NAMALWA (cell line): ENCODE results near the gene APPBP2.
"Not testable (repeated sequence)": the region's sequence is repeated elsewhere in the genome, so short reads cannot be mapped to it uniquely, and the experiment has no call there.

ENCODE experiments used
- DNase-seq: peaks from one replicate; pipeline ENCODE4 v3.0.0-alpha.2; 2015; ENCODE audit warnings: low spot score

The APPBP2 gene

GRCh38 chr17:60495260-60495659, 30.8 kb downstream of the APPBP2 start:
- no peak for DNase-seq

GRCh38 chr17:60493847-60494321, 32.2 kb downstream of the APPBP2 start:
- DNase-seq = no peak

GRCh38 chr17:60491771-60492170, 34.3 kb downstream of the APPBP2 start:
- DNase-seq = no peak

- not testable (repeated sequence) for DNase-seq
Measured at GRCh38 chr17:60490594-60490993, 35.4 kb downstream of the APPBP2 start.

- no peak for DNase-seq
Measured at GRCh38 chr17:60481604-60482003, 44.4 kb downstream of the APPBP2 start.

GRCh38 chr17:60473788-60474187, 52.3 kb downstream of the APPBP2 start:
- no peak for DNase-seq

GRCh38 chr17:60472449-60472848, 53.6 kb downstream of the APPBP2 start:
- no peak for DNase-seq

- DNase-seq = no peak
Measured at GRCh38 chr17:60471451-60471850, 54.6 kb downstream of the APPBP2 start.

- no peak for DNase-seq
Measured at GRCh38 chr17:60468371-60468770, 57.7 kb downstream of the APPBP2 start.

GRCh38 chr17:60464343-60464742, 61.7 kb downstream of the APPBP2 start:
- no peak for DNase-seq

GRCh38 chr17:60463157-60463835, 62.7 kb downstream of the APPBP2 start:
- no peak for DNase-seq

- no peak for DNase-seq
Measured at GRCh38 chr17:60461584-60461983, 64.5 kb downstream of the APPBP2 start.

- no peak for DNase-seq
Measured at GRCh38 chr17:60457148-60457547, 68.9 kb downstream of the APPBP2 start.

GRCh38 chr17:60455378-60455777, 70.7 kb downstream of the APPBP2 start:
- no peak for DNase-seq

GRCh38 chr17:60451965-60452364, 74.1 kb downstream of the APPBP2 start:
- DNase-seq = no peak

- DNase-seq = no peak
Measured at GRCh38 chr17:60451071-60451470, 75.0 kb downstream of the APPBP2 start.

- DNase-seq = no peak
Measured at GRCh38 chr17:60447375-60447774, 78.7 kb downstream of the APPBP2 start.

- DNase-seq = no peak
Measured at GRCh38 chr17:60445144-60445543, 80.9 kb downstream of the APPBP2 start.

- no peak for DNase-seq
Measured at GRCh38 chr17:60443713-60444112, 82.3 kb downstream of the APPBP2 start.

- DNase-seq = no peak
Measured at GRCh38 chr17:60442271-60443173, 83.5 kb downstream of the APPBP2 start.

- DNase-seq = no peak
Measured at GRCh38 chr17:60439501-60439900, 86.5 kb downstream of the APPBP2 start.

- DNase-seq = no peak
Measured at GRCh38 chr17:60436676-60437075, 89.4 kb downstream of the APPBP2 start.
